GM08714 (cell line): ENCODE measurements around the gene HAUS7.
A peak's percentile ranks its signal among the peaks of the same experiment; 100 is the strongest.
"Not testable (repeated sequence)": the region's sequence is repeated elsewhere in the genome, so short reads cannot be mapped to it uniquely, and the experiment has no call there.

Source experiments
- H3K4me3 ChIP-seq: fragments of 200-500 bp; sonication (Bioruptor generic); 2 replicates; pipeline ENCODE4 v1.5.1; 2014; ENCODE audit warnings: mild to moderate bottlenecking, low read length, inconsistent platforms
- ZNF274 ChIP-seq: IDR thresholded peaks from 2 replicates; pipeline ENCODE4 v1.6.1; 2012; ENCODE audit warnings: mild to moderate bottlenecking, low read depth, low read length

The HAUS7 gene

GRCh38 chrX:153412746-153413720 lies 57.3 kb downstream of the HAUS7 start:
- no peak overlapping the region for H3K4me3 ChIP-seq
- no peak for TF ChIP-seq ZNF274

- H3K4me3 ChIP-seq: peak overlapping the region; percentile 60; the same call in 1 of the 2 replicates
- no peak for TF ChIP-seq ZNF274
Measured at GRCh38 chrX:153411988-153412574, 58.3 kb downstream of the HAUS7 start.

GRCh38 chrX:153411255-153411987 lies 59.0 kb downstream of the HAUS7 start, which contains the start of gene ZFP92:
ZFP92 (plus strand) TSS chrX:153411472; CDS start chrX:153418323, 6,851 bp downstream.
- TF ChIP-seq ZNF274: no peak
- peak within 1 kb of the TSS; percentile 60; the same call in 1 of the 2 replicates for H3K4me3 ChIP-seq

- no peak for TF ChIP-seq ZNF274
- no peak overlapping the region; the same call in 1 of the 2 replicates for H3K4me3 ChIP-seq
Measured at GRCh38 chrX:153410888-153411254, 59.5 kb downstream of the HAUS7 start.

- no peak for TF ChIP-seq ZNF274
- H3K4me3 ChIP-seq: no peak overlapping the region
Measured at GRCh38 chrX:153410373-153410772, 60.0 kb downstream of the HAUS7 start.

GRCh38 chrX:153409414-153410101 lies 60.8 kb downstream of the HAUS7 start:
- no peak for TF ChIP-seq ZNF274
- H3K4me3 ChIP-seq: no peak overlapping the region

- H3K4me3 ChIP-seq: no peak overlapping the region
- no peak for TF ChIP-seq ZNF274
Measured at GRCh38 chrX:153408871-153409351, 61.5 kb downstream of the HAUS7 start.

DNA sequence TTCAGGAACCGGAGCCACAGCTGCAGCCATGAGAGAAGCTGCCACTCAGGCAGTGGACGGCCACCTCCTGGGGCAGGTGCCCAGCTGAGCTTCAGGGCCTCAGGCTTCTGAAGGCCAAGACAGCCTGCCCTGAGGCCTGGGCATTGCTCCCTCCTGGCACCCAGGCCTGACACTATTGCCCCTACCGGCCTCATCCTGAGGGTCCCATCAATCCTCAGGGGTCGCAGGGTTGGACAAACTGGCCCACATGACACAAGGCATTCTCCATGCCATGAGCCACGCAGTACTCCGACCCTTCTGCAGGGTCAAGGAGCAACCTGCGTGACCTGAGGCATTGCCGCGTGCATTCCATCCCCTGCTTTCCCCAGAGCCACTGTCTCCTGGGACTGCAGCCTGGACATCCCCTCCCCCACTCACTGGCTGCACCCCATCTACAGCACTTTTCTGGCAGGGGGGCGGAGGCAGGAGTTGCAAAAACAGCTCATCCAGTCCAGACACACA lies 62.1 kb downstream of the HAUS7 start:
- no peak for TF ChIP-seq ZNF274
- no peak overlapping the region for H3K4me3 ChIP-seq

DNA sequence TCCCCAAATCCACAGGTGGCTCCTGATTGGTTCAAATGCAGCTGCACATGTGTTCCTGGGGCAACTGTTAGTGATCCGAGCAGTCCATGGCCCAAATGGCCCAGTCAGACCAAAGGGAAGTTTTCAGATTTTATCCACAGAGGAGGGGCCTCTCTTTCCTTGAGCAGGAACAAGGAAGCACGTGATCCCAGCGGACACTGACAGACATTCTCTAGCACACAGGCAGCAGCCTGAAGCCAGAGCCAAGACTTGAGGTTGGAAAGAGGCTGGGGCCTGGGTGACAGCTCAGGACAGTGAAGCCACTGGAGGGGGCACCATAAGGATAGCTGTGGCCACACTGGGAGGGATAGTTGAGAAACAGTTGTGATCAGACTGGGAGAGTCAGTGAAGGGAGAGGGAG lies 62.6 kb downstream of the HAUS7 start:
- no peak overlapping the region for H3K4me3 ChIP-seq
- no peak for TF ChIP-seq ZNF274

DNA sequence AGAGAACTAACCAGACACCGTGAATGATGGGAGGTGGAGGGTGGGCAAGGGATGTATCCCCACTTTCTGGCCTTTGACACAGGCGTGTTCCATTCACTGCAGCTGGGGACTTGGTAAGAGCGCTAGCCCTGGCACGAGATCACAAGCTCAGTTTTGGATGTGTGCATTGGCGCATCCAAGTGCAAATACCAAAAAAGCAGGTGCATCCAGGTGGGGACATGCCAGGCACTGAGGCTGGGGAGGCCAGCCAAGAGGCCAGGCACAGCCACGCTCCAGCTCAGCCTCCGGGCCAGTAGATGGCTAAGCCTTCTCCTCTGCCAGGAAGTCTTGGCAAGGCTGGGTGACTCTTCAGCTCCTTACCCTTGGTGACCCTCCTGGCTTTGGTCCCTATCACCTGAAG lies 63.5 kb downstream of the HAUS7 start:
- no peak for TF ChIP-seq ZNF274
- H3K4me3 ChIP-seq: no peak overlapping the region

DNA sequence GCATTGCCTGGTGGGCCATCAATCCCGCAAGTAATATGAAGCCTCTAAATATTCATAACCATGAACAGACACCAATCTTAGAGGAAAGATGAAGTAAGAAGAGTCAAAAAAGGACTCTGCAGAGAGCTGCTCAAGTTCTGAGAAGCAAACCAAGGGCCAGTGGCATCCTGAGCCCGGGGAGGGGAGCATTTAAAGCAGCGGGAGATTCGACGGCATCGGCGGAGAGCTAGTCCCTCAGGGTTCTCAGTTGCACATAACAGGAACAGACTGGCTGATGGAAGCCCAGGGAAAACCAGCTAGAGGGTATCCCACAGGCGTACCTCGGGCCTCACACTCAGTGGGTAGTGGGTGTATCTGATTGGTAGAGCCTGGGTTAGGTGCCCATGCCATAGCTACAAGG lies 64.4 kb downstream of the HAUS7 start:
- H3K4me3 ChIP-seq: no peak overlapping the region
- no peak for TF ChIP-seq ZNF274

GRCh38 chrX:153405426-153405825 lies 65.0 kb downstream of the HAUS7 start:
- no peak for TF ChIP-seq ZNF274
- H3K4me3 ChIP-seq: no peak overlapping the region

DNA sequence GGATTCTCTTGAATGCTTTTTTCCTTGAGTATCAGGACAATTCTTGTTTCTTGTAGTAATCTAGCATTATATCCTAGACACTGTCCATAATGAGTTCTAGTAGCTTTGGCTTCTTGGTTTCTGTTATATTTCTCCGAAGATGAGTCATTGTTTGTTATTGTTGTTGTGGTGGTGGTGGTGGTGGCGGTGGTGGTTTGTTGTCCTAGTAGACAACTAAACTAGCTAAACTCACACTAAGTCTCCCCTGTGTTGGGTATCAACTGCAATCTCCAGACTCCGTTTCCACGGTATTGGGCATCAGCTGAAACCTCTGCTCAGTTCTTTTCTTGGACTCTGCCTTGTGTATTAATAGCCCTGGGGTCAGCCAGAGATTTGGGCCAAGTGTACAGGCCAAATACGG lies 66.0 kb downstream of the HAUS7 start:
- H3K4me3 ChIP-seq: not testable (repeated sequence)
